ENCODE results near the gene MKS1. TPM values are rescaled to one million over a fixed set of nuclear protein-coding genes. Genes with fewer than 3 reads are reported as not detected.

Gene MKS1
- total RNA-seq, 2 donors from 2014 or later: 14.1 to 28.7 TPM

DNA sequence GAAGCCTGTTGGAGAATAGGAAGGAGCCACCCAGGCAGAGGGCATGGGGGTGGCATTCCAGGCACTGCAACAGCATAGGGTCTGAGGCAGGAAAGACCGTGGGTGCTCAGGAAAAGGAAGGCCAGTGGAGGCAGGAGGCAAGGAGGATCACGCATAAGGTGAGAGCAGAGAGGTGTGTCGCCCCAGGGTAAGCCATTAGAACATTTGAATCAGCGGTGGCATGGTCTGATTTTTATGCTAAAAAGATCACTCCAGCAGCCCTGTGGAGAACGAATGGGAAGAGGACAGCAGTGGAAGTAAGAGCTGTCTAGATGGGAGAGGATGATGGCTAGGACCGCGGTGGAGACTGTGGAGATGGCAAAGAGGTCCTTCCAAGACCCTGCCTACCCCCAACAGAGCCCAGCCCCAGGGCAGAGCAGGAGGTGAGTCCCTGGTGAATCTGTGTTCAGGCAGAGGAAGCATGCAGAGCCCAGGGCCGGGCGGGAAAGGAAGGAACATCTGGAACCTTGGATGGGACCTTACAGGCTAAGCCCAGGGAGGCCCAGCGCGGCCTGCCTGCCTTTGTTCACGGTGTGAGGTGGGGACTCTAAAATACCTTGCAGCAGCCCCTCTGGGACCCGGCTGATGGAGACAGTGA, 27.2 kb upstream of the MKS1 start:
- no peaks in the 10 kb centered on the region for H3K9me3 ChIP-seq
- no peaks in the 10 kb centered on the region for H3K36me3 ChIP-seq
- H3K27ac ChIP-seq: no peak overlapping the region
- DNase-seq (ENCODE audit: low spot score): no peak
- H3K27me3 ChIP-seq (replicated peaks; ENCODE audit: insufficient read depth): no peaks in the 10 kb centered on the region
- WGBS: 83% methylated on average over 13 of the region's 13 CpGs
- intact Hi-C loops (cut with DNase I): loop anchor here (5.0 kb wide), 1 partner anchor 171 kb away; the partner anchor contains the start of gene RNF43
- no peak overlapping the region for H3K4me3 ChIP-seq
- H3K4me1 ChIP-seq (replicated peaks): no peaks in the 10 kb centered on the region
- TF ChIP-seq POLR2AphosphoS5 (IDR thresholded peaks at IDR 0.05) (no peak), POLR2A (IDR thresholded peaks at IDR 0.05) (no peak)
- TF ChIP-seq, protein P1, sequence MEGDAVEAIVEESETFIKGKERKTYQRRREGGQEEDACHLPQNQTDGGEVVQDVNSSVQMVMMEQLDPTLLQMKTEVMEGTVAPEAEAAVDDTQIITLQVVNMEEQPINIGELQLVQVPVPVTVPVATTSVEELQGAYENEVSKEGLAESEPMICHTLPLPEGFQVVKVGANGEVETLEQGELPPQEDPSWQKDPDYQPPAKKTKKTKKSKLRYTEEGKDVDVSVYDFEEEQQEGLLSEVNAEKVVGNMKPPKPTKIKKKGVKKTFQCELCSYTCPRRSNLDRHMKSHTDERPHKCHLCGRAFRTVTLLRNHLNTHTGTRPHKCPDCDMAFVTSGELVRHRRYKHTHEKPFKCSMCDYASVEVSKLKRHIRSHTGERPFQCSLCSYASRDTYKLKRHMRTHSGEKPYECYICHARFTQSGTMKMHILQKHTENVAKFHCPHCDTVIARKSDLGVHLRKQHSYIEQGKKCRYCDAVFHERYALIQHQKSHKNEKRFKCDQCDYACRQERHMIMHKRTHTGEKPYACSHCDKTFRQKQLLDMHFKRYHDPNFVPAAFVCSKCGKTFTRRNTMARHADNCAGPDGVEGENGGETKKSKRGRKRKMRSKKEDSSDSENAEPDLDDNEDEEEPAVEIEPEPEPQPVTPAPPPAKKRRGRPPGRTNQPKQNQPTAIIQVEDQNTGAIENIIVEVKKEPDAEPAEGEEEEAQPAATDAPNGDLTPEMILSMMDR (IDR thresholded peaks at IDR 0.05): no peak

DNA sequence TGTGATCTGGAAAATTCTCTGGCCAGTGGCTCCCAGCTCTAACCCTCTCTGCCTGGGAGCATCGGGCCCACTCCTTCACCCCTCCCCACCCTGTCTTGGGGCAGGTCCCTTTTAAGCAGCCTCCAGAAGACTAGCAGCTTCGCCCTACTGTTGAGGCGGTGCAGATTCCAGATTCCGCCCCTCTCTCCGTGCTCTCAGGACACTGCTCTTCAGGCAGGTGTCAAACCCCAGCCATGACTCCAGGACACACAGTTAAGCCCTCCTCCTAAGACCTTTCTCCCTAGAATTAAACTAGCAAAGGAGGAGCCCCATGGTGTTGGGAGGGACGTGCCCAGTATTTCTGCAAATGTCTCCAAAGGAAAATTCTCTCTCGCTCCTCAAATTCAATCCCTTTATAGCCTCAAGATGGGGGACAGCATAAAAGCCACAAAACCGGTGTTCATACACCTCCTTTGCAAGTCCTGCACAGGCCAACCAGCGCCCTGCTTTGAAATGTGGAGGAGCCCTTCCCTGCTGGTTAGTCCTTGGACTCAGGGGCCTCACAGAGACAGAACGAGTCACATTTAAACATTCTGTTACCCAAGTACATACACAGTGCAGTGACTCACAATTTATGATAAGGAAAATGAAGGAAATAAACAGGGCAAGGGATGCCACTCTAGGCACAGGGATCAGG, 26.5 kb upstream of the MKS1 start:
- TF ChIP-seq, protein P1 (IDR thresholded peaks at IDR 0.05): no peak
- TF ChIP-seq POLR2A (IDR thresholded peaks at IDR 0.05): no peak
- TF ChIP-seq POLR2AphosphoS5 (IDR thresholded peaks at IDR 0.05): no peak
- H3K9me3 ChIP-seq: no peaks in the 10 kb centered on the region
- no peaks in the 10 kb centered on the region for H3K27me3 ChIP-seq (replicated peaks; ENCODE audit: insufficient read depth)
- H3K4me3 ChIP-seq: no peak overlapping the region
- no peaks in the 10 kb centered on the region for H3K36me3 ChIP-seq
- intact Hi-C loops (cut with DNase I): loop anchor here (5.0 kb wide), 1 partner anchor 172 kb away; the partner anchor contains the start of gene RNF43
- no peak for DNase-seq (ENCODE audit: low spot score)
- 58% methylated on average over 10 of the region's 10 CpGs for WGBS
- no peaks in the 10 kb centered on the region for H3K4me1 ChIP-seq (replicated peaks)
- no peak overlapping the region for H3K27ac ChIP-seq

DNA sequence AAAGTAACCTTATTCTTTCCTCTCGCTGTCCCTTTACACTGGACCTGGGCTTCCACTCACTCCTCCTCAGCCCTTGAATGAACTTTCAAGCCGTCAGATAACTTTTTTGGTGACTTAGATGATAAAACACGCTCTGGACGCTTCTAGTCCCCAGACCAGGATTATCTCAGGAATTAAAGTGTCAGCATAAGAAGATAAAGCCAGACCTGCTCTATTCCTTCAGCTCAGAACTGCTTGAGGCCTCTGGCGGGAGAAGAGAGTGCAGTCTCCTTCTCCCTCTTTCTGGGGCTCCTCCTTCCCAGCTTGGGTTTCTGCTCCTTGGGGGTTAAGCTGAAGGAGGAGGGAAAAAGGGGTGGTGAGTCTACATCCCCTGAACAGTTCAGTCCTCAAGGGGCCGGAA, 25.9 kb upstream of the MKS1 start:
- DNase-seq (ENCODE audit: low spot score): no peak
- Histone ChIP-seq H3K4me1 (replicated peaks) (no peaks in the 10 kb centered on the region), H3K27me3 (replicated peaks; ENCODE audit: insufficient read depth) (no peaks in the 10 kb centered on the region), H3K27ac (no peak overlapping the region), H3K36me3 (no peaks in the 10 kb centered on the region), H3K9me3 (no peaks in the 10 kb centered on the region), H3K4me3 (no peak overlapping the region)
- TF ChIP-seq, protein P1 (IDR thresholded peaks at IDR 0.05): no peak
- TF ChIP-seq POLR2A (IDR thresholded peaks at IDR 0.05) (no peak), POLR2AphosphoS5 (IDR thresholded peaks at IDR 0.05) (no peak)
- intact Hi-C loops (cut with DNase I): loop anchor here (5.0 kb wide), 1 partner anchor 172 kb away; the partner anchor contains the start of gene RNF43
- 69% methylated on average over 6 of the region's 6 CpGs for WGBS

DNA sequence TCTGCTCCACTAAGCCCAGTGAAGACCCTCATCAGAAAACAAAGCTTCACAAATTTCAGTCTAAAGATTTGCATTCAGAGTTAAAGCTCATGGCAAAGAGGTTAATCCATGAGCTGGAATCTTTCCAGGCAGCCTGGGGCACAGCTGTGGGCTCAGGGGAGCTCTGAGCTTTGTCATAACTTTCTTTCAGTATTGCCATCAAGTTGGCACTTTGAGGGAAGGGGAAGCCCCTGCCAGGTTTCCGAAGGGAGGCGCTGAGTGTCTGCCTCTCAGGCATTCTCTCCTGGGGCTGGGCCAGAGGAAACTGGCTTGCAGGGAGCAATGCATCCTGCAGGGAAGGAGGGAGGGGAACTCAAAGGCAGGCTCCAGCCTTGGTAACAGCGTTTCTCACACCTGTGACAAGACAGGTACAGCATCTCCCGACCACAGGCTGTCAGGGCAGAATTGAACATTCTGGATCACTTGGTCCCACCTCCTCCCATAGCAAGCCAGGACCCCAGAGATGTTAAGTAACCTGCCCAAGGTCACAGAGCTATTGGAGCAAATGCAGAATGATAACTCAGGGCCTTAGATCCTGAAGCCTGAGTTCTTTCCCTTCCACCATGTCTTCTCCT, 23.2 kb upstream of the MKS1 start:
- TF ChIP-seq POLR2AphosphoS5 (IDR thresholded peaks at IDR 0.05) (no peak), POLR2A (IDR thresholded peaks at IDR 0.05) (no peak)
- TF ChIP-seq, protein P1 (IDR thresholded peaks at IDR 0.05): no peak
- H3K9me3 ChIP-seq: no peaks in the 10 kb centered on the region
- H3K27me3 ChIP-seq (replicated peaks; ENCODE audit: insufficient read depth): no peaks in the 10 kb centered on the region
- no peak overlapping the region for H3K4me3 ChIP-seq
- intact Hi-C loops (cut with DNase I): no loop called here
- 8% methylated on average over 4 of the region's 4 CpGs for WGBS
- no peak overlapping the region for H3K27ac ChIP-seq
- no peak for DNase-seq (ENCODE audit: low spot score)
- no peaks in the 10 kb centered on the region for H3K36me3 ChIP-seq
- no peaks in the 10 kb centered on the region for H3K4me1 ChIP-seq (replicated peaks)

Data from prostate gland (tissue), 2 donors.